Measurements from ENCODE around the gene STK32B. TPM values are rescaled to one million over a fixed set of nuclear protein-coding genes. Genes with fewer than 3 reads are reported as not detected.

The STK32B gene
- total and polyA plus RNA-seq, 8 donors, result 0.90 to 5.1 (median 3.3) TPM

- DNase-seq (no peak), ATAC-seq (no peak)
- Histone ChIP-seq H3K9me3 (peaks cover 0 to 4% of the 10 kb centered on the region in 2 donors), H3K4me3 (no peak overlapping the region), H3K27ac (no peak overlapping the region), H3K4me1 (no peaks in the 10 kb centered on the region), H3K36me3 (no peaks in the 10 kb centered on the region), H3K27me3 (no peaks in the 10 kb centered on the region)
- intact Hi-C loops (cut with DNase I), result no loop called here
- no peak for TF ChIP-seq CTCF (IDR thresholded peaks at IDR 0.05)
Observed at GRCh38 chr4:5133933-5134594, 82.8 kb downstream of the STK32B start.

GRCh38 chr4:5134620-5135019 lies 83.3 kb downstream of the STK32B start:
- H3K9me3 ChIP-seq, result peaks cover 0 to 4% of the 10 kb centered on the region in 2 donors
- intact Hi-C loops (cut with DNase I), result no loop called here
- no peaks in the 10 kb centered on the region for H3K4me1 ChIP-seq
- ATAC-seq, result no peak
- DNase-seq, result no peak
- H3K27ac ChIP-seq, result no peak overlapping the region
- H3K27me3 ChIP-seq, result no peaks in the 10 kb centered on the region
- no peak for TF ChIP-seq CTCF (IDR thresholded peaks at IDR 0.05)
- H3K4me3 ChIP-seq, result no peak overlapping the region
- H3K36me3 ChIP-seq, result no peaks in the 10 kb centered on the region

DNA sequence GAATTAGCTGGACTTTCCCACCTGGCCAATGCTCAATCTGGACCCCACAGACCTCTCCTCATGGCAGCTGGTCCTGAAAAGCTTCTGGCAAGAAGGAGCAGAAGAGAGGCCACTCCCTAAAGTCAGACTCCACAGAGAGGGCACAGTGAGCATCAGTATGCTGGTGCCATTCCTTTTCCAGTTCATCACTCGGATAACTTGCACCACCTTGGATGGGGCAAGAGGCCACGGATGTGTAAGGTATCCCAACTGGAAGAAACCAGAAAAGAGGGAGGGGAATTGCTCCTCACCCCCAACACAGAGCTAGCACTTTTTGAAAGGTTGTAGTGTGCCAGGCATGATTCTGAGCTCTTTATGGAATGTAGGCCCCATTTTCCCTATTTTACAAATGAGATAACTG lies 85.9 kb downstream of the STK32B start:
- Histone ChIP-seq H3K36me3 (no peaks in the 10 kb centered on the region), H3K9me3 (no peaks in the 10 kb centered on the region), H3K27ac (no peak overlapping the region), H3K27me3 (no peaks in the 10 kb centered on the region), H3K4me1 (no peaks in the 10 kb centered on the region), H3K4me3 (no peak overlapping the region)
- DNase-seq (no peak), ATAC-seq (no peak)
- intact Hi-C loops (cut with DNase I), result no loop called here
- no peak for TF ChIP-seq CTCF (IDR thresholded peaks at IDR 0.05)

GRCh38 chr4:5137927-5138326 lies 86.6 kb downstream of the STK32B start:
- Histone ChIP-seq H3K27ac (no peak overlapping the region), H3K36me3 (no peaks in the 10 kb centered on the region), H3K27me3 (no peaks in the 10 kb centered on the region), H3K9me3 (no peaks in the 10 kb centered on the region), H3K4me1 (no peaks in the 10 kb centered on the region), H3K4me3 (no peak overlapping the region)
- no peak for TF ChIP-seq CTCF (IDR thresholded peaks at IDR 0.05)
- intact Hi-C loops (cut with DNase I), result no loop called here
- ATAC-seq, result no peak
- DNase-seq, result peak in 1 of 4 donors; percentile 13

DNA sequence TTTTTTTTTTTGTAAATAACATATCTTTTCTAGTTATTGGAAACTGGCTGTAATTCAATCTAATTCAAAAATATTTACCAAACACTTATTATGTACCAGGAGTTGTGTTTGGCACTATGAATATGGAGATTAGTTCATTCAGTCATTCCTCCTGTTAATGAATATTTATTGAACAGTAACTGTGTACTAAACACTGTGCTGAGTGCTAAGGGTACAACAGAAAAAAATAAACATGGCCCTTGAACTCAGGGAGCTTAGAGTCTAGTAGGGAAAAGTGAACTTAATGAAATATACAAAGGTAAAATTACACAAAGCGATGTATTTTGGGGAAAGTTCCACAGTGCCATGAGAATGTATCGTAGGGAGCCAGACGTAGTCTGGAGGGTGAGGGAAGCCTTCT lies 87.1 kb downstream of the STK32B start:
- H3K27ac ChIP-seq, result no peak overlapping the region

More for the DNA sequence above, 87.1 kb downstream of the STK32B start:
- Histone ChIP-seq H3K27me3 (no peaks in the 10 kb centered on the region), H3K36me3 (no peaks in the 10 kb centered on the region), H3K4me1 (no peaks in the 10 kb centered on the region), H3K4me3 (no peak overlapping the region), H3K9me3 (no peaks in the 10 kb centered on the region)
- ATAC-seq (no peak), DNase-seq (no peak)
- no peak for TF ChIP-seq CTCF (IDR thresholded peaks at IDR 0.05)
- intact Hi-C loops (cut with DNase I), result no loop called here

Measured in left lung (tissue), 10 donors.